ENCODE measurements around the gene PRDX5.

DNA sequence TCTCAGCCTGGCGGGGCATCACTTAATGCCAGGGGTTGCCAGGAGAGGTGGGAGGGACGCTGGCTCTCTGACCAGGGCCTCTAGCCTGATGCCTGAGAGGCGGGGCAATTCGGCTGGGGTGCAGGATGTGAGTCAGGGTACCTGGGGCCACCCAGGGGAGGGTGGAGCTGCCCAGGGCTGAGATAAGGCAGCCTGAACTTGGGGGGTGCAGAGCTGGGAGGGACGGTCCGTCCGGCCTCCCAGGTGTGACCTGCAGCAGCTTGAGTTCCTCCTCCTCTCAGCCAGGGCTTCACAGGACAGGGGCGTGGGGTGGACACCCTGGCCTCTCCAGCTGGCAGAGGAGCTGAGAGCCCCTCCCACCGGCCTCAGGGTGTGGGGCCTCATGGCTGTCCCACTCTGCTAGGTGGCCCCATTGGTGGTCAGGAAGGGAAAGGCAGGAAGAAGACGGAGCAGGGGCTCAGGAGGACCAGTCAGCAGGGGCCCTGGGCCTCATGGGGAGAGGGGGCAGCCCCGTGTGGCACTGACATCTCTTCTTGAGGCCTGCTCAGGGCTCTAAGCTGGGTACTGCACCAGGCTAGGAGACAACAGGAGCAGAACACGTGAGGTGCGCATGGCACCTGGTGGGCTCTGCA lies 40.1 kb downstream of the PRDX5 start:
- TF ChIP-seq, protein P1, sequence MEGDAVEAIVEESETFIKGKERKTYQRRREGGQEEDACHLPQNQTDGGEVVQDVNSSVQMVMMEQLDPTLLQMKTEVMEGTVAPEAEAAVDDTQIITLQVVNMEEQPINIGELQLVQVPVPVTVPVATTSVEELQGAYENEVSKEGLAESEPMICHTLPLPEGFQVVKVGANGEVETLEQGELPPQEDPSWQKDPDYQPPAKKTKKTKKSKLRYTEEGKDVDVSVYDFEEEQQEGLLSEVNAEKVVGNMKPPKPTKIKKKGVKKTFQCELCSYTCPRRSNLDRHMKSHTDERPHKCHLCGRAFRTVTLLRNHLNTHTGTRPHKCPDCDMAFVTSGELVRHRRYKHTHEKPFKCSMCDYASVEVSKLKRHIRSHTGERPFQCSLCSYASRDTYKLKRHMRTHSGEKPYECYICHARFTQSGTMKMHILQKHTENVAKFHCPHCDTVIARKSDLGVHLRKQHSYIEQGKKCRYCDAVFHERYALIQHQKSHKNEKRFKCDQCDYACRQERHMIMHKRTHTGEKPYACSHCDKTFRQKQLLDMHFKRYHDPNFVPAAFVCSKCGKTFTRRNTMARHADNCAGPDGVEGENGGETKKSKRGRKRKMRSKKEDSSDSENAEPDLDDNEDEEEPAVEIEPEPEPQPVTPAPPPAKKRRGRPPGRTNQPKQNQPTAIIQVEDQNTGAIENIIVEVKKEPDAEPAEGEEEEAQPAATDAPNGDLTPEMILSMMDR (IDR thresholded peaks at IDR 0.05) = no peak
- TF ChIP-seq POLR2A (IDR thresholded peaks at IDR 0.05) (no peak), POLR2AphosphoS5 (IDR thresholded peaks at IDR 0.05; ENCODE audit: insufficient read depth in 1 of 2, low read depth in 1 of 2) (no peak)
